Kidney capillary endothelial cell (primary cell): Measurements from ENCODE around the gene CDH2.

Experiments
- DNase-seq: peaks from one replicate; pipeline ENCODE4 v3.0.0-alpha.2; 2018; ENCODE audit warnings: low spot score

CDH2 gene

DNA sequence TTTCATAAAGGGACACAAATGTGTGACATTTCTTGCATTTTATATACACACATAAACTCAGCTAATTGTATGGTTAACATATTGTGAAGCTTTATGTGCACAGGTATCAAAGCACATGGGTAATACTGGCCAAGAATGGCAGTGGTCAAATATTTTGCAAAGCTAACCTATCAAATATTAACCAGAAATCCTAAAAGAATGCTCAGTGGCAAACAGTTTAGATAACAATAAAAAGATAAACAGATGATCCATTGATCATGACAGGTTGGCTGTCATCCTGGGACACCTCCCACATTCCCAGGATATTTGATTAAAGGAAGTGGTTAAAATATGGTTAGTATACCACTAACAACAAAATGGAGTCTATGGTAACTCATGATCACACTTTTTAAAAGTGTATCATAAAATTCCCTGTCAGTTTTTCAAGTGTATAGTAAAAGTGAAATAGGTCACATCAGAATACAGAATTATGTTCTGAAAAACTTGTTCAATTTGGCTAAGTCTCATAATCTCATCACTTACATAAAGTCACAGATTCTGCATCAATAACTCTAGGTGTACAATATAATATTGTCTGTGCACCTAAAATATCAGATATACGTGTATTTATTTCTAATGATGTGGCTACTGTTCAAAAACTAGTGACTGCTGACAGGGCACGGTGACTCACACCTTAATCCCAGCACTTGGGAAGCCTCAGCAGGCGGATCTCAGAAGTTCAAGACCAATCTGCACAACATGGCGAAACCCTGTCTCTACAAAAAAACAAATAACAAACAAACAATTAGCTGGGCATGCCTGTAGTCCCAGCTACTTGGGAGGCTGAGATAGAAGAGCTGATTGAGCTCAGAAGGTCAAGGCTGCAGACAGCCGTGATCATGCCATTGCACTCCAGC lies 48.9 kb downstream of the CDH2 start:
- no peak for DNase-seq

DNA sequence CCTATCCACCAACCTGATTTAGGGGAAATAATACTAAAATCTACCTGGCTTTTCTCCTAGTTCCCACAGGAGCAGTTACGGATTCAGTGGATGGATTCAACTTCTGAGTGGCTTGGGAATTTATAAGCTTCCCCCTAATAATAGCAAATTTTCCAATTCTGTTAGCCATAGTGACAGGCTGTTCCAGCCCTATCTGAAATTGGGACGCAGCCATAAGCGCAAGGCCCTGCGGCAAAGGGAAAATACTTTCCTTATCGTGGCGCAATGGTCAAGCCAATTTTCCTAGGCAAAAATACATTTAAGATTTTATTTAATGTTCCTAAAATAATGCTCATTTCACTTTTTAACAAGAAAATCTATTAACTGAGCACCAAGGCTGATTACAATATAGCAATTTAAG lies 49.7 kb downstream of the CDH2 start:
- DNase-seq: no peak

DNA sequence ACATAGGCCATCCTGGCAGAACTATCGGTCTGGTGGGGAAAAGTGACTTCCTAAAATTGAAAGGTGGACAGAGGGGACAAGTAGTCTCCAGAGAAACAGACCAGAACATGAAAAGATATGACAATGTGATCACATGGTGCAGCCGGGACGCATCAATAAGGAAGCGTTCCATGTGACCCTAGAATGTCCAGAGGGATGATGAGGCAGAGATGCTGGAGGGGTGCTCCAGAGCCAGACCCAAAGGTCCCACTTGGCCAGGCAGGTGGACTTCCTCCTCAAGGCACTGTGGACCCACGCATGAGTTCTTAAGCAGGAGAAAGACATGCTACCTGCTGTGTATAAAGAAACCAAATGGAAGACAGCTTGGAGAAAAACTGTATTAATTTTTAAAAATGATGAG lies 50.2 kb downstream of the CDH2 start:
- DNase-seq: no peak

DNA sequence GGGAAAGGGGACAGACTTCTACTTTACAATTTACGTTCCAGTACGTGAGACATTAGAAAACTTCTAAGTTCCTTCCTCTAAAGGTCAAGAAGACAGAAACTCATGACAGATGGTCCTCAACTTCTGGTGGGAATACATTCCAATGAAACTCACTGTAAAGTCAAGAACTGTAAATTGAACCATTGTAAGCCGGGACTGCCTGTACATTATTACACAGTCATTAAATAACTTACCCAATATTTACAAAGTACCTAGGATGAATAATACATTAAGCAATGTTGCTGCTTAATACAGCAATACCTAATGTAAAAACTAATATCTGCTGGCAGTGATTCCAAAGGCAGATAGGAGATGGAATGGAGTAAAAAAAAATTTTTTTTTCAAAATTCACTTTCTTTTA lies 51.9 kb downstream of the CDH2 start:
- no peak for DNase-seq

DNA sequence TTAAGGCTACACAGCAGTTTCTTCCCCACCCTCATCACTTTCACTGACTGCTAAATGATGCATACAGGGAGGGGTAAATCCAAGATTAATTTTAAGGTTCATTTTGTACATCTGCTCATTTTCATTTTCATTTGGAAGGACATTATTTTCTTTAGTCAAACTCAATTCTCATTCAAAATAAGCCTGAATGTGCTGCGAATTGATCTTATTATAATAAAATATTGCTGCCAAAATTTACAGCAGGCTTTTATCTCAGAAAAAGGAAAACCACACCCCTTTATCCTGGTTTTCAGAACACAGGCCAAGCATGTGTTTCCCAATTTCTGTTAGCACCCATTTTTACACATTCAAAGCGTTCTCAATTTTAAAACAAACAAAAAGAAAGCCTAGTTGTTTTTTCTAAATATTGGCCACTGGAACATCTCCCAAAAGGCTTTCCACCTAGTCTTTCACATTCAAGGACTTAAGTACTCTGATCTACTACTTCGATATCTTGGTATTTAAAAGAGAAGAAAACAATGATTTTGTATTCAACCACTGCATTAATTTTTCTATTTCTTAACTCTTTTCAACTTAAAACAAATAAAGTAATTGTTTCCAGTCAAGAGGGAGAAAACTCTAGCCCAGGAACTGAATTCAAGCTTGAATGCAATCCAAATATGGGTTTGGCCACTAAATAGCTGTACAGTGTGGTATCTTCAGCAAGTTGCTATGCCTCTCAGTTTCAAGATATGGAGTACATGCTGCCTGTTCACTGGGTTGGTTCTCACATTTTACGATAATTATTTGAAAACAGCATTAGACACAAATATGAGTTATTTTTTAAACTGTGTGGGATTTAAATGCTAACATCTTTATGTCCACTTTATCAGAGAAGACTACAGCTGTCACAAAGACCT lies 52.5 kb downstream of the CDH2 start:
- DNase-seq: no peak

DNA sequence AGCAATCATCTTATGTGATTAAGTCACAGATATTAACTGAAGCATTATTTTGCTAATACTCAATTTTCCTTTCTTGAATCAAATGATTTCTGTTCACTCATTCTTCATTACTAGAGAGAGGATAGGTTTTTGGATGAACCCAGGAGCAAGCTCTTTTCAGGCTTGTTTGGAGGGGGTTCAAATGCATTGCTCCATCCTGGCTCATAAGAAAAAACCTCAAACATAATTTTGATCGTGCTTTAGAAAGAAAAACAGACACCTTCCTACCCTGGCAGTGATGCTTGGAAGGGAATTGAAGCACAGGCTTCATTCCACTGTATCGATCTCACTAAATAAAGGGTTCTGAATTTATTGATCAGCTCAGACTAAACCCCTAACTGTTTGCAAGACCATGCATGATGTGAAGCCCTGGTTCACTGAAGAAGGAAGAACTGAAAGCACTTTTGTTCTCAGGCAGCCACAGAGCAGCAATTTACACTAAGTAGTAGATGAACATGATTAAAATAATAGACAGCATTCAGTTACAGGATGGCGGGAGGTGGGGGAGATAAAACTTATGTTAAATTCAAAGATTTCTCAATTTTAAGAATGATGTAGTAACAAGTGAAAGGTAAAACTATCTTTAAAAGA lies 53.4 kb downstream of the CDH2 start:
- no peak for DNase-seq

DNA sequence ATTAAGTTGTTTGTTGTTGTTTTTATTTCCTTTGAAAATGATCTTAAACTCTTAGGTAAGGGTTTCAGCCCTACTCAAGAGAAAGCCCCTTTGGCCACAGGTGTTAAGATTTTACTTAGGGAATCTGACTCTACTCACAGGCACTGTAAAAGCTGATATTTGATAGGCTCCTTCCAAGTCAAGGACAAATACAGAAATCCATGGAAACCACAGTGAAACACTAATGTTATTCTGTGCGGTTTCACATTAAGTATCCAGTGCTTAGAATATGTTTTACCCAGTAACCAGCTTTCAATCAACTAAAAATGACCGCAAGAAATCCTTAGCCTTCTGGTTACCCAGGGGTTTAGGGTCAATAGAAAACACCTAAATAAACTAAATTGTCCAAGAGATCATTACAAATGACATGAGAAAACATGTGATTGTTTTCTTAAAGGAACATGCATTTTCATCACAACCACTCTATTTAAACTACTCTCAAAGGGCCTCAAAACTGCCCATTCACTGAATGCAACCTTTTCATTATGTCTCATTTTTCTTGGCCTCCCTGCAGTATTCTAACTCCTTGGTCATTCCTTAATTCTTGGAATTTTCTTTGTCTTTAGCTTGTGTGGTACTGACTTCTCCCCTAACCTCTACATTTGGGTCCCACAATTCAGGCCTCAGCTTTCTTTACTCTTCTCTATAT lies 56.0 kb downstream of the CDH2 start:
- no peak for DNase-seq

DNA sequence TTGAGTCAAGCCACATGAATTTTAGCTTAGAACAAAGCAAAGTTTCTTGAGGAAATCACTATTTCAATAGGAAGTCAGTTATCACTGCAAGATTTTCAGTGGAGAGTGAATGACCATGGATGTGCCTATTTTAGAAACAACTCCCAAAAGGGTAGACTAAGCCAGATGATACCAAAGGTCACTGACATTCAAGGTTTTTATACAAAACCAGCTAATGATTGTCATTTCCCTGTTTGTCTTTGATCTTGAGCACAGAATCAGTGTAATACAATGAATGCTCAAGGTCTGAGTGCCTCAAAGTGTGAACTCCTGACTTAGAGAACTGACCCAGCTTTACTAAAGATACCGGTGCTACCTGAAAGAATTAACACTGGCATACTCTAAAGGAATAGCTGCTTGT lies 60.5 kb downstream of the CDH2 start:
- DNase-seq: no peak

DNA sequence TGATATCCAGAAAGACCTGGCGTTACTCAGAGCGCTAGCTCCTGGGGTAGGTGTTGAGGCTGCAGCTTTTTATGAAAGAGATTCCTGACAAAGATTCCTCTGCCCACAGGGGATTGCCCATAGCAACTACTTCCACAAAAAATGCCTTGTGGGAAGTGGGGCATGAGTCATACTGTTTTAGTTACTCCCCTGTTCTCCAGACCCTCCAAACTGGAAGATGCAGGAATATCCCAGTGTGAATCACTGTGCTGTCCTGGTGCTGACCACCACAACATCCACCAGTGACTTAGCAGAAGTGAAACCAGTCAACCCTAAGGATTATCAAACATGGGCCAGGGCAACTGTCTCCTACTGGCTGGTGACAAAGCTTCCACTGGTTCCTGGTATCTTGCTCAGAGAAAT lies 61.8 kb downstream of the CDH2 start:
- DNase-seq: no peak

DNA sequence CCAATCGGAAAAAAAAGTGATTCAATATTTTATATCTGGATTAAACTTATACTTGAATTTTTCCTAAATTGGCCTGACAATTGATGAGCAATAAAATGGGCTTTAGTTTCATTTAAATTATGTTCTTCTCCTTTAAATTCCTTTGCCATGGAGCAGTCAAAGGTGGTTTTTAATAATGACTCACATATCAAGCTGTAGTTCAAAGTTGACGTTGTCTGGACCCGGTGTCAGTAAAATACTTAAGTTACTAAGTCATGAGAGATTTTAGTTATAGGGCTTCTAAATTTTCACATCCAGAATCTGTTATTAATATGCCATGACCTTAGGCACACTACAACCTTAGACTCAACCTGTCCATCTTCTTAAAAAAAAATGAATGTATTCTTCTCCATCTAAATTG lies 62.5 kb downstream of the CDH2 start:
- no peak for DNase-seq

DNA sequence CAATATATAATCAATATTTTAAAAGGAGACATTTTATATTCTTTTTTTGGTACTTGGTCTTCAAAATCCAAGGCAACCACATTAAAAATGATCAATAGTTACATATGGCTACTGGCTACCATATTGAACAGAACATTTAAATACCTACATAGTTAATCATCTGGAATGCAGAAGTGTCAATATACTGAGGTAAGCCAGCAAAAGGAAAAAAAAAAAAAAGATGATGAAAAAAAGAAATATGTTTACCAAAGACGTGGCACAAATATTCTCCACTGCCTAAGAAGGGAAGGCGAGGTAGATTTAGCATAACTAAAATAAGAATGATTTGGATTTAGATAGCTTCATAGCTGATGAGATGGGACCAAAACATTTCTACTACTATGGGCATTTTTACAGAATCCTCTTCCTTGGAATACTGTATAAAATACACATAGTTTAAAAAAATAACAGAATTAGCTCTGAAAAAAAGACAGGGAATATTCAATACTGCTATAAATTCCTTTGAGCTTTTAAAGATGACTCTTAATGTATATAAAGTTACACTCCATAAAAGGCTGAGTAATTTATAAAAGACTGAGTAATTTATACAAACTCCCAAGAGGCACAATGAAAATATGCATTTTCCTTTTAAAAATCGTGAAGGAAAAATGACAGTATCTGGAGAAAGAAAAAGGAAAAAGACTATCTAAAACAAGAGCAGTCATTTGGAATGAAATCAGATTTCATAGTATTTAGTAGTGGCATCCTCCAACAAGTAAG lies 63.5 kb downstream of the CDH2 start:
- DNase-seq: no peak

DNA sequence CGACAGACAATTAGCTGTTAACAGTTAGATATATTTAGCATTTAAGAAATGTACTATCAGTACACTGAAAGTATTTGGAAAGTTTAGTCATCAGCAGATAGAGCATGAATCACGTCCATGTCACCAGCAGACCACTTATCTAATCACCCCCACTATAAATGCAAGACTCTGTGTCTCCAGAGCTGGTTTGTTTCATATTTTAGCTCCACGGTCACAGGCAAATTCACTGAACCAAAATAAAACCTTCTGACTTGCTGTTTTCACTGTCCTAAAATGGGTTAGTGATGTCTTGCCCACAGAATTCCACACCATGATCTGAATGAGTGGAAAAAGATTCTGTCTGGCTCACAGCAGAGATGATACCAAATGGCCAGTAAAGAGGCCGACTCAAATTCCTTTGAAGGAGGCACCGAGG lies 64.9 kb downstream of the CDH2 start:
- peak; percentile 6 for DNase-seq

DNA sequence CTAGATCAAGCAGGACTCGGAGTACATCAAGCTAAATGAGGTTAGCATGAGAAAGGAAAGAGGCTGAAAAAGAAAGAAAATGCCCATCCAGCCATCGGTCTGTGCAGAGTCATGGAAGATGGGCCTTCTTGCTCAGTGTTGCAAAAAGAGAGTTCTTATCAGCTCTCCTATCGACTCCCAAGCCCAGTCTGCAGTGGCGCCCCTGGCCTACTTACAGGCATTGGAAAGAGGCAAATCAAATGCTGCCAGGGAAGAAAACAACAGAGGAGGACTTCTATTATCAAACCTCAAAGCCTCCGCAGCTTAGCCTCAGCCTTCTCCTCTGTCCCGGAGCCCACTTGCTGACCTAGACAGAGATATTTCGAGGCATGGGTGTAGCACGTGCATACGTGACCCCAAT lies 66.0 kb downstream of the CDH2 start:
- no peak for DNase-seq

DNA sequence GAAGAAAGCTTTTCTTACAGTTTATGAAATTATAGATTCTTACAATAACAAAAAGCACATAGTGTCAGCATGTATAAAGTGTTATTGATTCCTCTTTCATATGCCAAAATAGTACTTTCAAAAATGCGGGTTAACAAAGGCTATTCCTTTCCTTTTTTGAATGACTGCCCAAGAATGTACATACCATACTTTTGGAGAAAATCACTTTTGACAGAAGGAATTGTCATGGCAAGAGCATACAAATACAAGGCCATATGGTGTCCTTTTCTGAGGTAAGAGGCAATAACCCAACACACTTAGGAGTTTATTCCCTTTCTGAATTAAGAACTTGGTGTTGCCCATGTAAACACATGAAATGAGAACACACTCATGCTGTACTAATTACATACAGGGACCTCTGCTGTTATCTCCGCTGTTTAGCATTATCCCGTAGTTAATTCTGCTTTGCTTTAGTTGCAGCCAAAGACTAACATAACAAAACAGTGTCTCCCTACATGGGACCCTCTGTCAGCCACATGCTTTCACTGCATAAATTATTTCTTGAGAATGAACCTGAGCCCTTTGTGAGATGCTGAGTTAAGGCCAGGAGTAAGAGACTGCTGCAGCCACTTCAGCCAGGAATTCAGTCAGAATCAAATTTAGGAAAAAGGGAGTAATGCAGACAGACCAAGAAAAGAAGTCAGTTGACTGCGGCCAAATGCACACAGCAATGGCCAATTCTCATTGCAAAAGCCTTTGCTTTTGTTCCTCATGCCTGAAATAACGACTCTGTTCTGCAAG lies 67.0 kb downstream of the CDH2 start:
- no peak for DNase-seq

DNA sequence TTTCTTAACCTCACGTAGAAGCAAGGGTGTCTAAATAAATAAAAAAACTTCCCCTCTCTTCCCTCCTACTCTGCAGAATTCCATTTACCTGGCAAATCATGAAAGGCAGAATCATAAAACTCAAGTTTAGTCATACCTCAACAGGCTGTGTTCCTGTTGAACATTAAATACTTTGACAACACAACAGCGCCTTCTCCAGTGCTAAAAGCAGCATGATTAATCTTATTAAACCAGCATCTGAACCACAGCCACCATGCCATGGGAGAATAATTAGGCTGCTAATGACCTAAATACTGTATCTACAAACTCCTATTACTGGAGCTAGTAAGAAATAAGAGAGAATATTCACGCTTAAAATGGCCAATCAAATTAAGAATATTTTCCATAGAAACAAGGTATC lies 68.1 kb downstream of the CDH2 start:
- DNase-seq: no peak

DNA sequence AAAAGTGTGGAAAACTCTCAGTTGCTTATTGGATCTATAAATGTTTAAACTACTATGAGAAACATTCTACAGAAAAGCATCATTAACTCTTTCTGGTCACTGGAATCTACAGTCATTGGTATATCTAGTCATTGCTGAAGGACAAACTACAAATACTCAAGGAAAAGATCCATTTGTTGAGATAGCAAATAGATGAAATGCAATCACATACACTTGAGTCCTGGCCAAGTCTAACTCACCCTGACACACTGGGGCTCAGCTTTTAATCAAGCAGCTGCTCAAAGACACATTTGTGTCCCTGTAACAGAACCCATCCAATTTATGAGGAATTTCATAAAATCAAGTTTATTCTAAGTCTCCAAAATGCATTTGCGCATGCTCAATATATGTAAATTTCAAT lies 68.7 kb downstream of the CDH2 start:
- no peak for DNase-seq

DNA sequence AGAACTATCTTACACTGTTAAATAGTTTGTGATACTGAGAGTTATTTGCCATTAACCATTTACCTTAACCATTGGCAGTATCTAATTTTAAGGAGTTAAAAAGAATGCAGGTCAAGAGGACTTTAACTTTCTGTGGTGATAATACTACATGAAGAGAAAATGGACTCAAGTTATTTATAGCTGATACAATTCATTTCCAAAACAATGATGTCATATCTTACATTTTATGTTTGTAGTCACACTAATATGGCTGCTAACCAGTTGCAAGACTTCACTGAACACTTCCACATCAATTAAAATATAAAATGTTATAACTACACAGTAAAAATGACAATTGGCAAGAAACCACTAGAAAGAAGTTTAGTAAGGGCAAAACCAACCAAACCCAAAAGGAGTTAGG lies 77.7 kb downstream of the CDH2 start:
- no peak for DNase-seq

DNA sequence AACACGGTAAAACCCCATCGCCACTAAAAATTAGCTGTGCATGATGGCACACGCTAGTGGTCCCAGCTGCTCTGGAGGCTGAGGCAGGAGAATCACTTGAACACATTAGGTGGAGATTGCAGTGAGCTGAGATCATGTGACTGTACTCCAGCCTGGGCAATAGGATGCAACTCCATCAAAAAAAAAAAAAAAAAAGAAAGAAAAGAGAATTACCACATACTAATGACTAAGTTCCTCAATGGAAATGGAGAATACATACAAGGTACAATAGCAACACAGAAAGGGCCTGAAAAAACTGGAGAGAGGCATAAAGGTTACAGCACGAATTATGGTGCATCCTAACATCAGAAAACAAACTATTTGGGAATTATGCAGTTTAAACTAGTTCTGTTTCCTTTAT lies 81.3 kb downstream of the CDH2 start:
- no peak for DNase-seq

DNA sequence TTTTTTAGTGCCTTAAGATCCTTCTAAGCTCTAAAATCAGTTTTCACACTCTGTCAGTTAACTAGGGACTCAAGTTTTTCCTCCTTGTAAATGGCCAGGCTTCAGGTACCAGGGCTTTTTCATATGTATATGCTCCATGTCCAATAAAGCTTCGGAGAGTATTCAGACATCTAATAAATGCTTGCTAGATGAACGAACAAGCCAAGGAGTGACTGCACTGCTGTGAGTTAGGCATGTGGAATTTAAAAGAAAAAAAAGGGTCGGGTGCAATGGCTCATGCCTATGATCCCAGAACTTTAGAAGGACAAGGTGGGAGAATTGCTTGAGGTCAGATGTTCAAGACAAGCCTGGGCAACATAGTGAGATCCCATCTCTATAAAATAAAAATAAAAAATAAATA lies 81.9 kb downstream of the CDH2 start:
- no peak for DNase-seq

DNA sequence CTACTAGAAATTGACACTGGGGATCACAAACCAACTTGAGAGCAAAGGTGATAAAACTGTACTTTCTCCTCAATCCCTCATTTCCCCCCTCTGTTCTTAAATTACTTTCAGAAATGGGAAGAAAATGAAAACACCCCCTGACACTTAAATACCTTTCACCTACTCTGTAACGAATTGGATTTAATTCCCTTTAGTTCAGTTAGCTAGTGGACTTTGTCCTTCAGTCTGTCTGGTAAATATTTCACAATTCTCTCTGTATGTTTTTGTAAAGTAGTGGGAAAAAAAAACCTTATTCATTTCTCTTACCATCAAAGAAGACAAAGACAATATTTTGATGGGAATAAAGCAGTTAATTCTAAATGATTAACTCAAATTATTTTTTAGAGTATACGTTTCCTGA lies 85.7 kb downstream of the CDH2 start:
- no peak for DNase-seq

DNA sequence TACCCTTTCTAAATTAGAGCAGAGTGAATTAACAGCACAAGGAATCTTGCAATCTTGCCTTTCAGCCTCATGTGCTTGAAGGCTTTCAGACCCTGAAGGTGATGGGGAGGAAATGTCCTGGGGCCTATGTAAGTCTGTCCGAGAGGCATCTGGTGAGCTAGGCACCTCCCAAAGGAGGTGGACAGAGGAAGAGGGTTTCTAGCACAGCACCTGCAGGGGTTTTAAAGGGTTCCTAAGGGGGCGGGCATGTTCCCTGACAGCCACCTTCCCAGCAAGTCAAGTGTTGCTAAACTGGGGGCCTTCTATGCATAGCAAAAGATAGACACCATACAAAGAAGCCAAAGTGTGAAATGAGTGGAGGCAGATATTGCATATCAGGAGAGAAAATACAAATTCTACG lies 88.5 kb downstream of the CDH2 start:
- no peak for DNase-seq
